BE2C (cell line): ENCODE results near the gene PHF19.

ENCODE experiments used
- DNase-seq: peaks from one replicate; pipeline ENCODE4 v3.0.0-alpha.2; 2020
- H3K27me3 ChIP-seq: fragments of 250-450 bp; sonication (Bioruptor Pico); 2 replicates; pipeline ENCODE4 v1.5.1; 2020; ENCODE audit warnings: mild to moderate bottlenecking
- H3K36me3 ChIP-seq: fragments of 250-450 bp; sonication (Bioruptor Pico); 2 replicates; pipeline ENCODE4 v1.5.1; 2020; ENCODE audit warnings: mild to moderate bottlenecking
- H3K4me1 ChIP-seq: fragments of 250-450 bp; sonication (Bioruptor Pico); 2 replicates; pipeline ENCODE4 v1.5.1; 2020
- H3K4me3 ChIP-seq: 2 replicates; pipeline ENCODE4 v1.5.1; 2011; ENCODE audit warnings: low read depth, low read length
- H3K9me3 ChIP-seq: fragments of 250-450 bp; sonication (Bioruptor Pico); 2 replicates; pipeline ENCODE4 v1.5.1; 2020
- TF ChIP-seq, protein P1 (sequence below): IDR thresholded peaks from 2 replicates; pipeline ENCODE4 v1.5.1; 2012; ENCODE audit warnings: mild to moderate bottlenecking, low read depth, low read length

Gene PHF19

DNA sequence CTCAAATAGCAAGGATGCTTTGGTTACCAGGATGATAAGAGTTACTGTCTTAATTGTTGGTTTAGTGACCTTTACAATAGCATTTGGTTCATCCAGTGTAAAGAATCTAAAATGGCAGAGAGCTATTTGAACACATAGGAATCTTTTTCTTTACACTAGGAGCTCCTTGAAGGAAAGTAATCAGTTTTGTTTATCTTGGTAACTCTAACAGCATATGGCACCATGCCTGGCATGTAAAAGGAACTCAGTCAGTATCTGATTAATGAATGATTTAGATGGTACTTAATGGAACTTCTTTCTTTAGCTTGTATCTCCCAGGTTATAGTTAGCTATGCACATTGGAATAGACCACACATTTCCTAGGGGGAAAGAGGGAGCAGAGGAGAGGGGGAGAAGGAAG lies 44.2 kb downstream of the PHF19 start:
- TF ChIP-seq, protein P1, sequence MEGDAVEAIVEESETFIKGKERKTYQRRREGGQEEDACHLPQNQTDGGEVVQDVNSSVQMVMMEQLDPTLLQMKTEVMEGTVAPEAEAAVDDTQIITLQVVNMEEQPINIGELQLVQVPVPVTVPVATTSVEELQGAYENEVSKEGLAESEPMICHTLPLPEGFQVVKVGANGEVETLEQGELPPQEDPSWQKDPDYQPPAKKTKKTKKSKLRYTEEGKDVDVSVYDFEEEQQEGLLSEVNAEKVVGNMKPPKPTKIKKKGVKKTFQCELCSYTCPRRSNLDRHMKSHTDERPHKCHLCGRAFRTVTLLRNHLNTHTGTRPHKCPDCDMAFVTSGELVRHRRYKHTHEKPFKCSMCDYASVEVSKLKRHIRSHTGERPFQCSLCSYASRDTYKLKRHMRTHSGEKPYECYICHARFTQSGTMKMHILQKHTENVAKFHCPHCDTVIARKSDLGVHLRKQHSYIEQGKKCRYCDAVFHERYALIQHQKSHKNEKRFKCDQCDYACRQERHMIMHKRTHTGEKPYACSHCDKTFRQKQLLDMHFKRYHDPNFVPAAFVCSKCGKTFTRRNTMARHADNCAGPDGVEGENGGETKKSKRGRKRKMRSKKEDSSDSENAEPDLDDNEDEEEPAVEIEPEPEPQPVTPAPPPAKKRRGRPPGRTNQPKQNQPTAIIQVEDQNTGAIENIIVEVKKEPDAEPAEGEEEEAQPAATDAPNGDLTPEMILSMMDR = no peak
- DNase-seq = no peak
- no peaks in the 10 kb centered on the region for H3K4me1 ChIP-seq
- H3K9me3 ChIP-seq = no peaks in the 10 kb centered on the region
- no peaks in the 10 kb centered on the region for H3K27me3 ChIP-seq
- no peak overlapping the region for H3K4me3 ChIP-seq
- peaks cover 46% of the 10 kb centered on the region for H3K36me3 ChIP-seq

DNA sequence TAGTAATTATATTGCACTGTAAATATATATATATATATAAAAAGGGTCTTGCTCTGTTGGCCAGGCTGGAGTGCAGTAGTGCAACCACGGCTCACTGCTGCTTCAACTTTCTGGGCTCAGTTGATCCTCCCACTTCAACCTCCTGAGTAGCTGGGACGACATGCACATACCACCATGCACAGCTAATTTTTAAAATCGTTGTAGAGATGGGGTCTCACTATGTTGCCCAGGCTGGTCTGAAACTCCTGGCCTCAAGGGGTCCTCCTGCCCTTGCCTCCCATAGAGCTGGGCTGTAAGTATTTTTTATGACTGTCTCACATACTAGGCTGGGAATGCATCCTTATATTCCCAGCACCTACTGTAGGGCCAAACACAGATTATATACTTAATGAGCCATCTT lies 46.1 kb downstream of the PHF19 start:
- TF ChIP-seq, protein P1 = no peak
- no peak for DNase-seq
- Histone ChIP-seq H3K4me1 (no peaks in the 10 kb centered on the region), H3K36me3 (peaks cover 55% of the 10 kb centered on the region), H3K4me3 (no peak overlapping the region), H3K9me3 (no peaks in the 10 kb centered on the region), H3K27me3 (no peaks in the 10 kb centered on the region)

DNA sequence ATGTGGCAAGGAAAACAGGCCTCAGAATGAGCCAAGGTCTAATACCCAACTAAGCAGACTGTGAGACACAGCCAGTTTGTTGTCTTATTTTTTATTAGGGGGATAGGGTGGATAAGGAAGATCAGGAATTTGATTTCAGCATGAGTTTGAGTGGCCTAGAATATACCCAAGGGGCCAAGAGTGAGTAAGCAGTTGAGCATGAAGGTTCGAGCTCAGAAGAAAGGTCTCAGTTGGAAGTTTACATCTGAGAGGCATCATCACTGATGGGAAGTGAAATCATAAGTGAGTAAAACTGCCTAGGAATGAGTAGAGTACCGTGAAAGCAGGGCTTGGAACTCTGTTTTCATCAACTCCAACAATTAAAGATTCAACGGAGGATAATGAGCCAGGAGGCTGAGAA lies 46.8 kb downstream of the PHF19 start:
- Histone ChIP-seq H3K4me3 (no peak overlapping the region), H3K4me1 (no peaks in the 10 kb centered on the region), H3K9me3 (no peaks in the 10 kb centered on the region), H3K27me3 (no peaks in the 10 kb centered on the region), H3K36me3 (peaks cover 60% of the 10 kb centered on the region)
- TF ChIP-seq, protein P1 = no peak
- DNase-seq = no peak

DNA sequence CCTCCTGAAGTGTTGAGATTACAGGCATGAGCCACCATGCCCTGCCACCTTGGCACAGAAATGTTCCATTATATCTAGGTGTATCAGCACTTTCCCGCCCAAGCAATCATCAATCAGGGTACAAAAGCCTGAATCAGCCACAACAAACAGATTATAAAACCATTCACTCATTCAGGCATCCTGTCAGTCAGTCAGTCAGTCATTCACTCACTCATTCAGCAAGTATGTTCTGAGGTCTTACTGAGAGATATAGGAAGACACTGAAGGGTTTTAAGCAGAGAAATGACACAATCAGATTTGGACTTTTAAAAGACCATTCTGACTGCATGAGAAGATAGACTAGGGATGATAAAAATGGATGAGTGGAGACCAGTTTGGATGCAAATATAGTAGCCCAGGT lies 47.3 kb downstream of the PHF19 start:
- Histone ChIP-seq H3K4me3 (no peak overlapping the region), H3K27me3 (no peaks in the 10 kb centered on the region), H3K9me3 (no peaks in the 10 kb centered on the region), H3K36me3 (peaks cover 63% of the 10 kb centered on the region), H3K4me1 (no peaks in the 10 kb centered on the region)
- DNase-seq = no peak
- TF ChIP-seq, protein P1 = no peak

DNA sequence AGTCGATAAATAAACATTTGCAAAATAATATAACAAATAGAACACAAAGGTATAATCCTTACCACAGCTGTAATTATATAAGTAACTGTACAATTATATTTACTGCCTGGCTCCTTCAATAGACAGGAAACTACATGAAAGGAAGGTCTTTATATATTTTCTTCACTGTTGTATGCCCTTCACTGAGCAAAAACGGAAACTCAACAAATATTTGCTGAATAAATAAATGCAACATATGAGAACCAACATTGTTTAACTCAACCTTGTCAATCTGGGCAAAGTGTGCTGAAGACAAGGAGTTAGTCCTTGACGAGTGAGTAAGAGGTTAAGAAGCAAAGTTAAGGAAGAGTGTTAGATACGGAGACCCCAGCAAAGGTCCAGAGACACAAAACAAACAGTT lies 56.9 kb downstream of the PHF19 start:
- H3K36me3 ChIP-seq = peaks cover 60% of the 10 kb centered on the region
- TF ChIP-seq, protein P1 = no peak
- no peak for DNase-seq
- no peaks in the 10 kb centered on the region for H3K9me3 ChIP-seq
- no peaks in the 10 kb centered on the region for H3K4me1 ChIP-seq
- no peaks in the 10 kb centered on the region for H3K27me3 ChIP-seq
- no peak overlapping the region for H3K4me3 ChIP-seq

DNA sequence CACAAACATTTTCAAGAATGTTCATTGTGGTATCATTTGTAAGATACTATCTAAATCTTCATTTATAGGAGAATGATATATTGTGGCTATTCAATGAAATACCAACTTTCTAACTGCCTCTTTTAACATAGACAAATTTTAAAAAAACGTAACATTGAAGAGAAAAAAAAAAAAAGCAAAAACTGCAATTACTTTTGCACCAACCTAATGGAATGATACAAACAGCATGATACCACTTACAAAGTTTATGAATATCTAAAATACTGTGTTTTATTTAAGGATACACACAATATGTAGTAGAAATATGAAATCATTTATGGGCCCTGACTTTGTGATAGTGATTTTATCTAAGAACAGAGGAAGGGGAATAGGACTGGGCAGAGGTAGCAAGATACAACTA lies 58.4 kb downstream of the PHF19 start:
- Histone ChIP-seq H3K4me1 (no peaks in the 10 kb centered on the region), H3K27me3 (no peaks in the 10 kb centered on the region), H3K9me3 (no peaks in the 10 kb centered on the region), H3K4me3 (no peak overlapping the region), H3K36me3 (peaks cover 50% of the 10 kb centered on the region)
- no peak for DNase-seq
- TF ChIP-seq, protein P1 = no peak
